Inferior parietal cortex (tissue), 1 donor: ENCODE data around the gene MORN1.
A peak's percentile ranks its signal among the peaks of the same experiment; 100 is the strongest.

ENCODE experiments used
- DNase-seq: peaks from one replicate; pipeline ENCODE4 v3.0.0-alpha.2; 2016; ENCODE audit errors: extremely low spot score

The MORN1 gene

DNA sequence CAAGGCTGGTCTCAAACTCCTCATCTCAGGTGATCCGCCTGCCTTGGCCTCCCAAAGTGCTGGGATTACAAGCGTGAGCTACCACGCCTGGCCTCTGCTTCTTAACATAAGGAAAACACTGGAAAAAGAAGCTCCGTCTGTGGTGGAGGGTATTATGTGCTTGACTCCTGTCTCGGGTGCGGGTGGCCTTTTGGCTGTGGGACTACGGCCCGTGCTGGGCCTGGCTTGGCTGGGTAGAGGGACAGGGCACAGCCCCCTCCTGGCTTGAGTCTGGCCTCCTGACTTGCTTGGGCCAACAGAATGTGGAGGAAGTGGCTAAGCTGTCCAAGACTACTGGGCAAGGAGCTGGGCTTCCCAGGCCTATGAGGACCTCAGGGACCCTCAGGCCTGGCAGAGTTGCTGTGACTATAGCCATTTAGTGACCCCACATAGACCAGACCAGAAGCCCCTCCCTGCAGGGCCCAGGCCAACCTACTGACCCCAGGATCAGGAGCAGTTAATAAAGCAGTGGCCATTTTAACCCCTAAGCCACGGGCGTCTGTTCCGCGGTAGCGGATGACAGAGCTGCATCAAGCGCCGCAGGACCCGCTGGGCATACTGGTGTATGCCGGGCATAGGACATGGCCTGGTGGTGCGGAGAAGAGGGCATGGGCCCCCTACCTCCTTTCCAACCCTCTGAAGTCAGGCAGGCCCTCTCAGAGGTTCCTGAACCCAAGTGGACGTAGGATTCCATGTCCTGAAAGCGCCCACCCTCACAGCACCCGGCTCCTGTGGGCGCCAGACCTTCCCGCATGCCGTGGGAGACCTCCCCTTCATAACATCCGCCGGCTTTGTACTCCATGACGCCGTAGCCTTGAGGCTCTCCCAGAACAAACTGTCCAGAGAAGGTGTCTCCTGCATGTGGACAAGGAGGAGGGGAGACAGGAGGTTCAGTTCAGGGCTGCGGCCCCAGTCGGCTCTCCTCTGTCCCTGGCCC is 4.4 kb downstream of the MORN1 start:
- DNase-seq: no peak

DNA sequence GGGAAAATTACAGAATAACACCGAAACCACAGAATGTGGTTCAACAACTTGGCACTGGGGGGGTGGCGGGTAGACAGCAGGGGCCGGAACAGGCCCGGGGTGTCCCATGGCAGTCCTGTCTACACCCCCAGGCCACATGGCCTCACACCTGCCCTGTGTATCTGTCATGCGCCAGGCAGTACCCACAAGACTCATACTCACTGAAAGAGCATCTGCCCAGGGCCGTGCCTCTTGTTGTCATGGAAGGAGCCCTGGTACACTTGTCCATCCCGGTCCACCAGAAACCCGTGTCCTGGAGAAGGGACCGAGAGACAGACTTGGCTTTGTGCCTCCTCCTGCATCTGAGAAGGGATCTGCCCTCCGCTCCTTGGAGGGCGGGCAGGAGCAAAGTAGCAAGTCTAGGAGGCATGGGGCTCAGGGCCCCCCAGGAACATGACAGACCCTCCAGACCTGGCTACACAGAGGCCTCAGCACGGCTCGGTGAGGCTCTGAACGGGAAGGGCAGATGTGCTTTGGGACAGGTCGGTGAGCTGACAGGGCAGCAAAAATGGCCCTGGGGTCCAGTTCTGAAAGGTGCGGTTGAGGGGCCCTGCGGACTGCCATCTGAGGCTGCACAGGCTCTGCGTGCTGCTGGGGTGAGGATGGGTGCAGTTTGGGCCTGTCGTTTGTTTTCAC is 5.6 kb downstream of the MORN1 start:
- DNase-seq: no peak

DNA sequence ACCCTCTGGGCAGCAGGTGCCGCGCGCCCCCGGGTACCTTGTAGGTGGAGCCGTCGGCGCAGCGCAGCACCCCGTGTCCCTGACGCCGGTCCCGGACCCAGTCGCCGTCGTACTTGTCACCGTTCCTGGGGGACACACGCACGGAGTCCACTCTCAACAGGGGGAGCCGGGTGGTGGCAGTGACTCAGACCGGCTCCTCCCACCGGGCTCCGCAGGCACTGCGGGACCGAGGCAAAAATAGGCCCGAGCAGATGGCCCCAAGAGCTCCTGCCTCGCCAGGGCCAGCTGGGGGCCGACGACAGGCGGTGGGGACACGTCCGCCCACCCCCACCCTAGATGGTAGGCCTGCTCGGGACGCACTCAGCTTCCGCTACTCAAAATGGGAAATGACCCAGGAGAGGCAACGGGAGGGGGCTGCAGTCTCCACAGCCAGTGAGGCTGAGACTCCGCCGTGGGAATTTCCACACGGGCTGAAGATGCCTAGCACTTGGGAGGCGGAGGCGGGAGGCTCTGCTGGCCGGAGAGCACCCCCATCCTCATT is 6.3 kb downstream of the MORN1 start:
- DNase-seq: peak; percentile 25

DNA sequence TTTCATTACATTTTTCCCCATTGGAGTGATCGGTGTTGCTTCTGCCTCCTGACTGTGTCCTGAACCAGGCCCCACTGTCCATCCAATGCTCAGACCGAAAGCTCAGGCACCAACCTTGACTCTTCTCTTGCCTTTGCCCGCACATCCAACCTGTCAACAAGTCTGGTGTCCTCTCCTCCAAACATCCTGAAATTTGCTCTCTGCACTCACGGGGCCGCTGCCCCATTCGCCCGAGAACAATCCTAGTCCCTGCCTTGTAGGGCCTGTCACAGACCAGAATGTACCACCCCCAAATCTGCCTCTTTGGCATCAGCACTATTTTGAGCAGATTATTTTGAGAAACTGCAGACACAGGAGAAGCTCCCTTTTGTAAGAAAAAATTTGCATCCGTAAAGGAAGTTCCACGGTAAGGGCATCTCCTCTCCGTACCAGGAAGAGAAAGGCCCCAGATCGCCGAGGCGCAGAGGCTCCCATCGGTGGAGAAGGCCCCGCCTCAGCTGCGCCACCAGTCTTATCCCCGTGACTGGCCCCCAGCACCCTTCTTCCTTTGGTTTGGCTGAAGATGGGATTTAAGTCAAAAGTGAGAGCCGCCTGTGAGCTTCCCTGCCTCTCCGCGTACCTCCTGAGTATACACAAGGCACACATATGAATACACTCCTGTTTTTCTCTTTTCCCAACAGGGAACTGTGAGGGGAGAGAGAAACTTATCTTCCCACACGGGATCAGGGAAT is 7.1 kb downstream of the MORN1 start:
- peak; percentile 22 for DNase-seq

DNA sequence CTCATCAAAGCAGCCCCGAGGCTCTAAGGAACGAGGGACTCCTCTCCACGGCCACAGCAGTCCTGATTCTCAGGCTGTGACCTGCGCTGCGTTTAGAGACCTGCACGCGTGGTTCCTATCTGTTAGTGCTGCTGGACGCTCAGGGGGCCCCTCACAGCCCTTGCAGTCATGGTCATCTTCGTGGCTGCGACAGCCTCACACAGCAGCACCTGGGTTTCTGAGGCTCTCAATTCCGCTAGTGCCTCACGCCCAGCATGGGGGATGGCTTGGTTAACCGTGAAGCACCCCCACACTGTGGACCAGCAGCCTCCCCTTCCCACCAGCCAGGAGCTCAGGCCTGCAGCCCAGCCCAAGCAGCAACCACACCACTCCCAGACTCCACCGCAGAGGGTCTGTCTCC is 7.8 kb downstream of the MORN1 start:
- no peak for DNase-seq

DNA sequence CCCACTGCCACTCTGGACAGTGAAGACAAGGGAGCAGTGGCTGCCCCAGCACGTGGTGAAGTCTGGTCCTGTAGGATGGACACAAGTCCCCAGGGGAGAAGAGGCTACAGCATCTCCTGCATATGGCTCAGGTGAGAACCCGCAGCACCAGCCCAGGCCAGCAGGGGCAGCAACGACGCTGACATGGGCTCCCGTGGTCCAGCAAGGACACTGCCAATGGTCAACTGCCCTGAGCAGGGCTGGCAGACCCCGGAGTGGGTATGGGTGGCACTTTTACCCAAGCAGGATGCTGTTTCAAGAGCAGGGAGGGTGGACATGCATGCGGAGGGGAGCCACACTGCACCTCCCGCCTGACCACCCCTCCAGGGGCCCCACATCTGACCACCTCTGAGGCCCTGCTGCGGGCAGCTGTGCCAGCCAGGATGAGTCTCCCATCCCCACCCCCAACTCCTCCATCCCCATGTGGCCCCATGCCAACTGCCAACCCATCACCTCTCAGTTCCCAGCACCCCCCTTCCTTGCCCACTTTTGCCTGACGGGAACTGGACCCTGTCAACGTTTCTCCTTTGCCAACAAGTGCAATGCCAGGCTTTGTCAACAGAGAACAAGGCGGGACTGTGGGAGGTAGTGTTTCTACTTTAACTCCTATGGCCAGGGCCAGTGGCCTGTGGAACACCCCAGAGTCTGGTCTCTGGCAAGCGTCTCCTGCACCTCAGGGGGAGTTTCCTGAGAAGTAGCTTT is 8.6 kb downstream of the MORN1 start:
- no peak for DNase-seq

DNA sequence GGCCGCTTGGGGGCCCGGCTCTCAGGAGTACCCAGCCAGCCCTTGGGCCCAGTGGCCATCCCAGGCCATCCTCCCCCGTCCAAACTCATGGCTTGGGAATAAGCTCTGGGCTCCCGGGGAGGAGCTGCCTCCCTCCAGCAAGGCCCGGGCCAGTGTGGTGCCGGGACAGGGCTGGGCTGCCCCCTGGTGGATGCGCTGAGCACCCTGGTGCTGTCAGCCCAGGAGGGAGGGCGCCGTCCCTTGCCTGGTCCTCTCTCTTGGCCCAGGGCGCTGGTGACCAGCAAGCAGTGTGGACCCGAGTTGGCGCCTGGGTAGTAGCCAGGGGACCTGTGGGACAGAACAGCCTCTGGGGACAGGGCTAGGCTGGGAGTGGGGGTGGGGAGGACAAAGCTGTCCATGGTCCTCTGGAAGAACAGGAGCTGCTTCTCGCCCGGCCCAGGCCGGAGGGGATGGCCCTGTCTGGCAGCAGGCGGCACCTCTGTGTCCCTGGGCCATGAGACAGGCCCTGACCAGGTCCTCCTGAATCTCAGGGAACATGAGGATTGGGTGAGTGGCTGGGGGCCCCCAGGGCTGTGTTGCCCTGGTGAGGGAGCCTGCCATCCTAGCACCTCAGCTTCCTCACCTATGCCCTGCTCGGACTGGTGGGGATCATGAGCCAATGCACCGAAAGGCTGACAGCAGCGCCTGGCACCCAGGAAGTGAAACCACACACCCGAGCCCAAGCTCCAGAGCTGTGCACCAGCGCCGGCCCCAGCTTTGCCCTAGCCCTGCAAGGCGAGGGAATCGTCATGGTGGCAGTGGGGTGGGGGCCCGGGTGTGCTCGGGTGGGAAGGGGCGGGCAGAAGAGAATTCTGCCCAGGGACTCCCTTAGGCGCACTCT is 9.4 kb downstream of the MORN1 start:
- DNase-seq: peak; percentile 59

DNA sequence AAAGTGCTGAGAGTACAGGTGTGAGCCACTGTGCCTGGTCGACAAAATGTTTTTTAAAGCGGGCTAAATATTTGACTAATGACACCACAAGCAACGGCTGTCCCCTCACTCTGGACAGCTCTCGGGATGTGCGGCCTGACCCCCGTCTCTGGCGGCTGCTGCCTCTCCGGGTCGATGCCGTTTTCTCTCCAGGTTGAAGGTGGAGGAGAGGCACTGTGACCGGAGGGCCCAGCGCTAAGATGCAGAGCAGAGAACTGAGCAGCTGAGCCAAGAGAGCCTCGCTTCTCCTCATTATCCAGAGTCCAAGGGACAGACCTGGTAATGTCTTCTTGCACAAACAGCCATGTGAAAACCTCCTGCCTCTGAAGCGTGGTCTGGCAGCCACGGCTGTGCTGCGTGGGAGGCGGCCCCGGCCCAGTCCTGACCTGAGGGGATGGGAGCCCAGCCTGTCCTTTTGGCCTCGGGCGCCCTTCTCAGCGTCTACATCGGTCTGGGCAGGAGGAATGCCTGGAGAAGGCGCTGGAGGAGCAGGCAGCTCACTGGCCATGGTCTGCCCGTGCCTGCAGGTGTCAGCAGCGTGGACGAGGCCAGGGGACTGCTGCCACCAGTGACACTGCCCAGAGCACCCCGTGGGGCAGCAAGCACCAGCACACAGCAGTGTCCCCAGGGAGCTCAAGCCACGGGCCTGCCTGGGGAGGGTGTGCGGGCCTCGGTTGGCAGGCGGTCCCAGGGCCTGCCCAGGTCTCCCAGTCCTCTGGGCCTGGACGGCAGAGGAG is 10.3 kb downstream of the MORN1 start:
- no peak for DNase-seq

DNA sequence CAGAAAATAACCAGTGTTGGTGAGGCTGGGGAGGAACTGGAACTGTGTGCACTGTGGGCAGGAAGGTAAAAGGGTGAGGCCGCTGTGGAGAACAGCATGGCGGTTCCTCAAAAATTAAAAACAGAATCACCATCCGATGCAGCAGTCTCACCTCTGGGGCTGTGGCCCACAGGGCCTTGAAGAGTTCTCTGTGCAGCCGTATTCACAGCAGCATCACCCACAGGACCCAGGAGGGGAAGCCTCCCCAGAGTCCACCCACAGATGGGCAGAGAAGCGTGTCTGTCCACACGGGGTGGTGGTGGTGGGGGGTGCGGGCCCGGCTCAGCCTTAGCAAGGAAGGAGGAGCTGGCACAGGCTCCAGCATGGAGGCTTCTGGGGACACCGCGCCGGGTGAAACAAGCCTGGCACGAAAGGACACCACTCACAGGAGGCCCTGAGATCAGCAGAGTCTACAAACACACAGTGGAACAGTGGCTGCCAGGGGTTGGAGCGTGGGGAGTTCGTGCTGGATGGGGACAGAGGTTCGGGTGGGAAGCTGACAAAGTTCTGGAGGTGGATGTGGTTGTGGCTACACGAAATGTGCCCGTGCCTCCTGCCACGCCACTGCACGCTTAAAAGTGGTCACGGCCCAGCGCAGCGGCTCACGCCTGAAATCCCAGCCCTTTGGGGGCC is 11.5 kb downstream of the MORN1 start:
- no peak for DNase-seq

DNA sequence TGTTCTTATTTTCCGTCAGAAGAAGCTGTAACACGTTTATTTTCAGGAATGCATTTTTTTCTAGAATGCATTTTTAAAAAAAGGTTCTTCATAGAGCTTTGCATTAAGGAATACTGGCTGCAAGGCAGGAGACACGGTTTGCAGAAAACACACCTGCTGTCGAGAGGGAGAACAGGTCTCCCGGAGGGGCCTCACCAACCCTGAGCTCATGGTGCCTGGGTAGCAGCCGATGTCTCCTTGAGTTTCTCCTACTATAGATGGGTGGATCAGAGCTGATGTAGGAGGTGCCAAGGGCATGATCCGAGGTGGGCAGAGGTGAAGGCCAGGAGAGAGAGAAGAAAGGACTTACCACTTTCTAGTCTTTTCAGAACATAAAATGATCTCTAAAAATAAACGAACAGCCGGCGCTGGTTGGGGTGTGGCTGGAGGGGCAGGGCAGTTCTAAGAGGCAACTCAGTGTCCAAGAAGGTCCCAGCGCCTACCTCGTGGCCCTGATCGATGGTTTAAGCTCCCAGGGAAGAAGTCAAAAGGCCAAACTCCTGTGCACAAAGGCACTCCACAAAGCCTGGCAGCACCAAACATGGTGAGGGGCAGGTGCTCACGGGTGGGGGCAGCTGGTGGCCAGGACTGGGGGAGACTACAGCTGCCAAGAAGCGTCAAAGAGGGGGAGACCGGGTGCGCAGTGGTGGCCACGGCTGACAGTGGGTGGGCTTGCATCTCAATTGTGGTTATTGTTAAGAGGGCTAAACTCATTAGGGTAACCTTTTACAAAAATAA is 12.2 kb downstream of the MORN1 start:
- DNase-seq: no peak

DNA sequence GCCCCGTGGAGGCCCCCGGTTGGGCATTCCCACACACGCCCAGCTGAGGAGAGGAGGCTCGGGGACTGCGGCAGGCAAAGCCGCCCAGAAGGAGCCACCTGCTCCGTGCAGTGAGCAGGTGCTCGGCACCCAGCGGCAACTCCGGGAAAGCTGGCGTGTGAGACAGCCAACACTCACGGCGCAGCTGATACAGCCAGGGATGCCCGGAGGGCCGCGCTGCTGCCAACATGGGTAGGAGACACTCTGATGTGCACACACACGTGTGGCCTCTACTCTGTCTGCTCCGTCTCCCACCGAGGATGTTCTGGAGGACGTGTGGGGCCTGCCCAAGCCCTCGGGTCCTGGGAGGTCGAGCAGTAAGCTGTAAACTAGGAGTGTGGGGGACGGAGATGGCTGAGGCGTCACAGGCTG is 12.9 kb downstream of the MORN1 start:
- DNase-seq: no peak

DNA sequence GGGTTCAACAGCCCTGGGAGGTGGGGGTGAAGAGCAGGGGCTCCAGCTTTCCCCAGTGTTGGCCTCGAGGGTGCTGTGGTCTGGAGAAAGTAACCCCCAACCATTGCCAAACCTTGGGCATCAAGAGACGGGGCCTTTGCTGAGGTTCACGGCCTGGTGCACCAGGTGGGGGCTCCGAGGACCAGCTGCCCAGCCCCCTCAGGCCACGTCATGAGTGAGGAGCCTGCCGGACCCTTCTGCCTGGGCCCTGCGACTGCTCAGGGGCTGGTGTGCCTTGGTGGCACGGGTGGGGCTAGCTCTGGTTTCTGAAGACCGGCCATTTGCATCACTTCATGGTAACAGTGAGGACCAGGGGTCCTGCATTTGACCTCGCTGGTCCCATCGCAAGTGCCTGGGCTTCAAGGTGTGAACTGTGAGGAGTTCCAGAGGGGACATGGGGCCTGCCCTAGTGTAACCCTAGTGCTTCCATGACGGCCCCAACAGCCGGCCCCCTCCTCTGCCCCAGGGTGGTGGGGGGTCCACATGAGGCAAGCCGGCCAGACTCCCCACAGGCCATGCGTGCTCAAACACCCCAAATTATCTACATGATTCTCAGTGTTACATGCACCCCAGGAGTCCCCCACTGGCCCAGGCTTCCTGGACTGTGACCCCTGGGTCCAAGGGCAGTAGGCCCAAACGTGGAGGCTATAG is 13.5 kb downstream of the MORN1 start:
- DNase-seq: no peak

DNA sequence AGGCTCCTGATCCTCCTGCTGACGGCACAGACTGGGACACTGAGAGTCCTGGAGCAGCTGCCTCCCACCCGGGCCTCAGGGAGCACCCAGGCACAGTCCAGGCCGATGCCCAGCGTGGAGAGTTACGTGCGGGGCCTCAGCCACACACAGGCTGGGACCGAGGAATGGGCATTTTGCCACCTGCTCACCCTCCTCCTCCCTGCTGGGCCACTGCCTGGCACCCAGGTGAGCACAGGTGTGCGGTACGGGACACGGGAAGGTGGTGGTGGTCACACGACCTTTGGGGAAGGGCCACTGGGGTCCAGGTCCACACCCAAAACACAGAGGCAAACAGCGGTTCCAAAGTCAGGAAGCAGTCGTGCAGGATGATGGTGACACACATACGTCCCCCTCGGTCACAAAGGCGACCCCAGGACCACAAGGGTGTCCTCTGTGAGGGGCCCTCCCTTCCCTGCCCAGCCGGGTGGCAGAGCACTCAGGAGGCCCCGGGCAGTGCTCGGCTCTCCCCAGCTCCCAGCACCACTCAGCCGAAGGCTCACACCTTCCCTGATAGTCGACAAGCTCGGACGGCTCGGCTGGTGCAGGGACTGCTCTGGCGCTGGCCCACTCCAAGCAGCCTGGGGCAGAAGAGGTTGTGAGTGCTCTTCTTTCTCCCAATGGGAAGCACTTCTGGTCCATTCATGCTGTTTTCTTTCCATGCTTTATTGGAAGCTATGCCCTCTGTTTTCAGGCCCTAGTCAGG is 14.3 kb downstream of the MORN1 start:
- DNase-seq: no peak

DNA sequence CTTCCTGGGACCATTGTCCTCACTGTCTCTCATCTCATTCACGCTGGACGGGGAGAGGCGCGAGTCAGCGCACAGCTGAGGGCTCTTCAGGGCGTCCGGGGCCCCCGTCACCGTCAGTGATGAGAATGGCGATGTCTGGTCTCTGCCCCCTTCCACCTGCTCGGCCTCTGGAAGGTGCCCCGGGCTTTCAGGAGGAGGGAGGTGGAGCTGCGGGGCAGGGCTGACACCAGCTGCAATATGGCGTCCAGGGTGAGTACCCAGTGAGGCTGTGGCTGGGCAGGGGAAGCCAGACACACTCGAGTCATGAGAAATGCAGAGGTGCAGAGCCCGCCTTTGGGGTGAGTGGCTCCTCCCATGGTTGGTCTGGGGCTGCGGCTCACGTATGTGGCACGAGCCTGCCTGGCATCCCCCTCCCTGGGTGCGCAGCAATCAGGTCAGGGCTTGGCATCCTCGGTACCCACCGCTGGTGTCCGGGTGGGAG is 15.1 kb downstream of the MORN1 start:
- no peak for DNase-seq

DNA sequence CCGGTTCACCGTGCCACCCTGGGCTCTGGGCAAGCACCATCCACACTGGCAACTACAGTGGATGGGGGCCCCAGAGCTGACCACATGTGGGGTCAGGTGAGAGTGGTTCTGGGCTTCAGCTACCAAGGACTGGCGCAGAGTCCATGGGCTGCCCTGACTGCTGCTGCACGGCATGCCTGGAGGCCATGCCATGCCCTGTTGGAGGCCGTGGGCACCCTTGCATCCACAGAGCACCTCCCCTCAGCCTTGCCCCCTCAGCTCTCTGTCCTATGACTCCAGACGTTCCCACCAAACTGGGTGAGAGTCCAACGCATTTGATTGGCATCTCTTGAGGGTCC is 15.5 kb downstream of the MORN1 start:
- DNase-seq: no peak

DNA sequence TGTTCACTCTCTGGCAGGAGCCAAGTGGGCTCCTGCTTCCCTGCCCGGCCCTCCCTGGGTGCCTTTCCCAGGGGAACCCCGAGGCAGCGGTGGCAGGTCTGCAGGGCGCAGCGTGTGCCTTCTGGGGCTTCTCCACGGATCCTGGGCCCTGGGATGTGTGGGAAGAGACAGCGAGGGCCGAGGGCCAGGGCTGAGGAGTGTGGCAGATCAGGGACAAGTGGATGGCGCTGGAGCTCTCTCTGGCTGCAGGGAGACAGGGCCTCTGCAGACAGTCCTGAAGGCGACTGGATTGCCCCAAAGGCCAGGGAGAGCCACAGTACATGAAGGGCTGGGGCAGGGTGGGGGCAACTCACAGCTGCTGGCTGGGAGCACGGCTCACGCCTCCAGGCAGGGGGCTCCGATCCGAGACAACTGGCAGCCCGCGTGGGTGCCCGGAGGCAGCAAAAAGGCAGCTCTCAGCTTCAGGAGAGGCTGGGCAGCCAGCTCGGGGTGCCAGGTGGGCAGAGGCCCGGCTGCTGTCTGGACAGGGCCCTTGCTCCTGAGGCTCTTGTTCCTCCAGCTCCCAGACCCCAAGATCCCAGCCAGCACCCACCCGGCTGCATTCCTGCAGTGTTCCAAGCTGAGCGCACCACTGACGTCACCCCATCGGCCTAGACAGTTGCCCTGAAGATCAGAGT is 16.0 kb downstream of the MORN1 start:
- no peak for DNase-seq
